Head of caudate nucleus (tissue), 42 donors: Measurements from ENCODE around the gene DNAJA4.

Source experiments
- DNase-seq, 42 donors: peaks; one replicate each; pipeline versions ENCODE4 v3.0.0 to v3.0.0-alpha.2; 2020 to 2021; ENCODE audit warnings: mixed read lengths in 7 of 42
- intact Hi-C: fragments of 100-400 bp; cut with DNase I; formaldehyde crosslinking; loops from one replicate; pipeline ENCODE4 v1.15.0; 2022

Gene DNAJA4

GRCh38 chr15:78264304-78265136, at the start of gene DNAJA4:
Gene DNAJA4 (plus strand): TSS chr15:78264562. CDS start chr15:78264764, 202 bp downstream.
- intact Hi-C loops = no loop called here
- peak; percentile 40 to 86 (median 70) for DNase-seq

- DNase-seq = peak in 33 of 42 donors; percentile 16 to 86 (median 61)
- intact Hi-C loops = no loop called here
Observed at GRCh38 chr15:78216276-78217104, 47.9 kb upstream of the DNAJA4 start.

- no peak for DNase-seq
- intact Hi-C loops = no loop called here
Observed at GRCh38 chr15:78220713-78221112, 43.6 kb upstream of the DNAJA4 start.

- intact Hi-C loops = no loop called here
- no peak for DNase-seq
Observed at GRCh38 chr15:78222745-78223395, 41.5 kb upstream of the DNAJA4 start.

- intact Hi-C loops = no loop called here
Observed at GRCh38 chr15:78223396-78224022, 40.9 kb upstream of the DNAJA4 start.

GRCh38 chr15:78224023-78224411, 40.3 kb upstream of the DNAJA4 start:
- no peak for DNase-seq

More at GRCh38 chr15:78223396-78224022, 40.9 kb upstream of the DNAJA4 start:
- no peak for DNase-seq

GRCh38 chr15:78225783-78226541, 38.4 kb upstream of the DNAJA4 start:
- DNase-seq = no peak
- intact Hi-C loops = no loop called here

More at GRCh38 chr15:78224023-78224411, 40.3 kb upstream of the DNAJA4 start:
- intact Hi-C loops = no loop called here

- intact Hi-C loops = no loop called here
- DNase-seq = no peak
Observed at GRCh38 chr15:78228356-78228996, 35.9 kb upstream of the DNAJA4 start.

- no peak for DNase-seq
- intact Hi-C loops = no loop called here
Observed at GRCh38 chr15:78229431-78230406, 34.6 kb upstream of the DNAJA4 start.

- intact Hi-C loops = no loop called here
- DNase-seq = no peak
Observed at GRCh38 chr15:78232951-78233350, 31.4 kb upstream of the DNAJA4 start.

GRCh38 chr15:78233496-78233895, 30.9 kb upstream of the DNAJA4 start:
- intact Hi-C loops = no loop called here

GRCh38 chr15:78234515-78235040, 29.8 kb upstream of the DNAJA4 start, which contains the start of gene ACSBG1:
Gene ACSBG1 (minus strand): TSS chr15:78234565. CDS start chr15:78234501, 64 bp downstream.
- intact Hi-C loops = no loop called here
- peak in 8 of 42 donors; percentile 19 to 68 (median 46) for DNase-seq

More at GRCh38 chr15:78233496-78233895, 30.9 kb upstream of the DNAJA4 start:
- DNase-seq = no peak

GRCh38 chr15:78236491-78236890, 27.9 kb upstream of the DNAJA4 start:
- intact Hi-C loops = no loop called here

GRCh38 chr15:78237146-78237545, 27.2 kb upstream of the DNAJA4 start:
- DNase-seq = peak in 1 of 42 donors; percentile 1
- intact Hi-C loops = no loop called here

More at GRCh38 chr15:78236491-78236890, 27.9 kb upstream of the DNAJA4 start:
- DNase-seq = no peak

- peak in 1 of 42 donors; percentile 2 for DNase-seq
- intact Hi-C loops = loop anchor here (2.0 to 5.0 kb wide), 2 partner anchors 61 to 128 kb away; no protein-coding TSS in a partner anchor
Observed at GRCh38 chr15:78239811-78240210, 24.6 kb upstream of the DNAJA4 start.

GRCh38 chr15:78241017-78241416, 23.3 kb upstream of the DNAJA4 start:
- intact Hi-C loops = loop anchor here (2.0 to 5.0 kb wide), 2 partner anchors 62 to 129 kb away; no protein-coding TSS in a partner anchor
- peak; percentile 80 to 97 (median 92) for DNase-seq
